Calu3 (cell line): ENCODE data around the gene UBTD2. TPM values are rescaled to one million over a fixed set of nuclear protein-coding genes. Genes with fewer than 3 reads are reported as not detected.

Experiments used
- BruUV-seq: library from RNA; stranded (reverse); fragments of 400-500 nt; replicated peaks from 2 replicates; lab custom pipeline; 2021; lab: Mats Ljungman, UMichigan
- CTCF ChIA-PET: fragments of 300-600 bp; sonication (Branson Sonifier 250); formaldehyde crosslinking; loops from one replicate; lab custom pipeline; 2022; ENCODE audit warnings: antibody characterized with exemption; lab: Charles Lee
- DNase-seq: peaks from one replicate; pipeline ENCODE4 v3.0.0; 2022
- H3K27ac Mint-ChIP-seq: one replicate; pipeline ENCODE4 v1.8.0; 2022; ENCODE audit warnings: mixed read lengths; ENCODE audit not compliant: unreplicated experiment
- H3K27me3 Mint-ChIP-seq: one replicate; pipeline ENCODE4 v1.8.0; 2022; ENCODE audit warnings: mixed read lengths; ENCODE audit not compliant: unreplicated experiment
- H3K36me3 Mint-ChIP-seq: one replicate; pipeline ENCODE4 v1.8.0; 2022; ENCODE audit warnings: mild to moderate bottlenecking, moderate library complexity, mixed read lengths; ENCODE audit not compliant: insufficient read depth, unreplicated experiment
- H3K4me1 Mint-ChIP-seq: one replicate; pipeline ENCODE4 v1.8.0; 2022; ENCODE audit warnings: mild to moderate bottlenecking, low read depth, mixed read lengths; ENCODE audit not compliant: unreplicated experiment
- H3K4me3 Mint-ChIP-seq: one replicate; pipeline ENCODE4 v1.8.0; 2022; ENCODE audit warnings: mild to moderate bottlenecking, low read depth, moderate library complexity, mixed read lengths; ENCODE audit not compliant: unreplicated experiment
- H3K9me3 Mint-ChIP-seq: one replicate; pipeline ENCODE4 v1.8.0; 2022; ENCODE audit warnings: low read depth, mixed read lengths; ENCODE audit not compliant: unreplicated experiment
- CTCF ChIP-seq: fragments of 200-600 bp; IDR thresholded peaks from one replicate; pipeline ENCODE4 v1.8.0; 2022; ENCODE audit warnings: antibody characterized with exemption; ENCODE audit not compliant: unreplicated experiment
- intact Hi-C: fragments of 100-400 bp; cut with micrococcal nuclease; formaldehyde crosslinking; loops from one replicate; pipeline ENCODE4 v1.10.0; 2022; ENCODE audit not compliant: unreplicated experiment
- total RNA-seq: library from RNA; stranded (reverse); gene quantifications from 2 replicates; pipeline ENCODE4 v1.2.3, GENCODE V29; 2022

The UBTD2 gene
- total RNA-seq, 1 experiment from 2014 or later = 21.1 TPM

- no peaks in the 10 kb centered on the region for H3K27me3 Mint-ChIP-seq
- no peak for TF ChIP-seq CTCF
- no TSS peak for BruUV-seq
- no peak overlapping the region for H3K27ac Mint-ChIP-seq
- CTCF ChIA-PET = interaction anchor here (0.6 kb wide), 1 partner anchor 1443 kb away, joined by 3 read pairs; no protein-coding TSS in a partner anchor
- no peaks in the 10 kb centered on the region for H3K4me1 Mint-ChIP-seq
- DNase-seq = no peak
- H3K36me3 Mint-ChIP-seq = no peaks in the 10 kb centered on the region
- H3K4me3 Mint-ChIP-seq = no peak overlapping the region
- H3K9me3 Mint-ChIP-seq = no peaks in the 10 kb centered on the region
- intact Hi-C loops = no loop called here
Measured at GRCh38 chr5:172245703-172246125, 37.9 kb downstream of the UBTD2 start.

- DNase-seq = no peak
- no TSS peak for BruUV-seq
- intact Hi-C loops = no loop called here
- Mint-ChIP-seq H3K27me3 (no peaks in the 10 kb centered on the region), H3K36me3 (no peaks in the 10 kb centered on the region), H3K9me3 (no peaks in the 10 kb centered on the region), H3K27ac (no peak overlapping the region), H3K4me1 (no peaks in the 10 kb centered on the region), H3K4me3 (no peak overlapping the region)
- TF ChIP-seq CTCF = no peak
- CTCF ChIA-PET = interaction anchor here (0.6 kb wide), 1 partner anchor 1444 kb away, joined by 3 read pairs; no protein-coding TSS in a partner anchor
Measured at GRCh38 chr5:172245046-172245445, 38.5 kb downstream of the UBTD2 start.

- no peaks in the 10 kb centered on the region for H3K4me1 Mint-ChIP-seq
- H3K9me3 Mint-ChIP-seq = no peaks in the 10 kb centered on the region
- intact Hi-C loops = no loop called here
- no peak overlapping the region for H3K27ac Mint-ChIP-seq
- DNase-seq = no peak
- no peaks in the 10 kb centered on the region for H3K36me3 Mint-ChIP-seq
- H3K27me3 Mint-ChIP-seq = no peaks in the 10 kb centered on the region
- no peak for TF ChIP-seq CTCF
- BruUV-seq = no TSS peak
- CTCF ChIA-PET = no interaction called here
- no peak overlapping the region for H3K4me3 Mint-ChIP-seq
Measured at GRCh38 chr5:172243302-172243701, 40.3 kb downstream of the UBTD2 start.

- intact Hi-C loops = no loop called here
- no peak overlapping the region for H3K27ac Mint-ChIP-seq
- CTCF ChIA-PET = no interaction called here
Measured at GRCh38 chr5:172238334-172238733, 45.2 kb downstream of the UBTD2 start.

More at GRCh38 chr5:172238334-172238733, 45.2 kb downstream of the UBTD2 start:
- H3K36me3 Mint-ChIP-seq = peaks cover 4% of the 10 kb centered on the region
- no peaks in the 10 kb centered on the region for H3K9me3 Mint-ChIP-seq
- H3K27me3 Mint-ChIP-seq = no peaks in the 10 kb centered on the region
- H3K4me3 Mint-ChIP-seq = no peak overlapping the region
- no peak for TF ChIP-seq CTCF
- DNase-seq = no peak
- H3K4me1 Mint-ChIP-seq = peaks cover 33% of the 10 kb centered on the region
- BruUV-seq = no TSS peak
